ENCODE measurements around the gene ERC2.

The ERC2 gene

GRCh38 chr3:55596212-55596611, 872.1 kb downstream of the ERC2 start:
- DNase-seq: no peak

DNA sequence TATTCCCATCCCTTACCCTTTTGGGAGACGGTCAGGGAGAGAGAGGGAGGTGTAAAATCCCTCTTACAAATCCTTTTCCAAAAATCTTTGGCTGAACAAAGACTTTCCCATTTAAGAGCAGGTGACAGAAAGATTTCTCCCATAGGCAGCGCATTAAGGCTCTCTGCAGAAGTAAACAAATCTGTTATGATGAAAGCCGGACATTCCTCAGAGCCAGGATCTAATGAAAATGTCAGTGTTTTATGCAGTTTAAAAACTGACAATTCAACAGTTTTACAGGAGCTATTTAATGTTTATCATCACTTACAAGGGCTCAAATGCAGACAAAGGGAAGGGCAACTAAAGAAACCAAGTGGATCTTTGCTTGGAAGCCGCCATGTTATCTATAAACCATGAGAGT, 872.8 kb downstream of the ERC2 start:
- no peak for DNase-seq

GRCh38 chr3:55592572-55592971, 875.7 kb downstream of the ERC2 start:
- DNase-seq: no peak

DNA sequence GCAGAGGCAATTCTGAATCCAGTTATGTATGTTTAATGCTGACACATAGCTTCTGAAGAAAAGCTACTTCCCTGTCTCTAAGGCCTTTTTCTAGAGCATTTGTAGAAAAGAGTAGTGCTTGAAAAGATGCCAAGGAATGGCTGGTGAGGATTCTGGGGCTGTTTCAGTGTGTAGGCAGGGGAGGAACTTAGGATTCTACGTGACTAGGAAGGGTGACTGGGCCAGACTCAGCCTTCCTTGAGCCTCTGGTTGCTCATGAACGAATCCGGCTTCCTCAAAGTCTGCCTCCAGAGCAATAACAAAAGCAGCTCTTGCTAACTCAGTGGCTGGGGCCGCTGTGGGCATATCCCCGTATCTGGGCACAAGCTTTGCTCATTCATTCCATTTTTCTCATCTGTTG, 876.4 kb downstream of the ERC2 start:
- no peak for DNase-seq

GRCh38 chr3:55588146-55588765, 880.0 kb downstream of the ERC2 start:
- no peak for DNase-seq

- no peak for DNase-seq
These were observed 882.4 kb downstream of the ERC2 start for GRCh38 chr3:55585856-55586255.

GRCh38 chr3:55584716-55585368, 883.4 kb downstream of the ERC2 start:
- DNase-seq: no peak

DNA sequence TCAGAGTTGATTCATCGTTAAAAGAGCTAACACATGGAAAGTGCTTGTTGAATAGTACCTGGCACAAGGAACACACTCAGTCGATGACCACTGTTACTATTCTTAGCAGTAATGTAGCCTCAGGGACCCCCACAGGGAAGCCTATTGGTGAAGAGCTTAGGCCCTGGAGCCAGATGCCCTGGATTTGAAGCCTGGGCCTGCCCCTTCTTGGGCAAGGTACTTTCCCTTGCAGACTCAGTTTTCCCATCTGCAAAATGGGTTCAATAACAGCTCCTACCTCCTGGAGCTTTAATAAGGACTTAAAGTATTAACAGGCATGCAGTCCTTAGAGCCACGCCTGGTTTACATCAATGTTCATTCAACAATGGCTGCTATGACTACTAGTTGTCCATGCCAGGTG, 884.2 kb downstream of the ERC2 start:
- no peak for DNase-seq

- DNase-seq: no peak
These were observed 884.8 kb downstream of the ERC2 start for GRCh38 chr3:55583475-55583874.

GRCh38 chr3:55579496-55579895, 888.8 kb downstream of the ERC2 start:
- no peak for DNase-seq

GRCh38 chr3:55576621-55577388, 891.5 kb downstream of the ERC2 start:
- no peak for DNase-seq

DNA sequence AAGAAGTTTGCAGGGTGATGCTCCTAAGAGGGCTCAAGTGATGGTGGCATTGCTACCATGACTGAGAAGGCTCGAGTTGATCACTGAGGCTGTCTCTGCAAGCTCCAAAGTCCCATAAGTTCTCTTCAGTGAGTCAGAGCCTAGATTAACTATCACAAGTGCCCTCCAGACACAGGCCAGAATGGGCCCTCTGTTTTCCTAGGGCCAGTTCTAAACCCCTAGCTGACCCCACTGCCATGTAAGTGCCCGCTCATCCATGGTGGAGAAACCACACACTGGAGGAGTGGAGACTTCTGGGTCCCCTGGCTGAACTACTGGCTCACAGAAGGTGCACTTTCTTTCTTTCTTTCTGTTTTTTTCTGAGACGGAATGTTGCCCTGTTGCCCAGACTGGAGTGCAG, 893.6 kb downstream of the ERC2 start:
- DNase-seq: no peak

DNA sequence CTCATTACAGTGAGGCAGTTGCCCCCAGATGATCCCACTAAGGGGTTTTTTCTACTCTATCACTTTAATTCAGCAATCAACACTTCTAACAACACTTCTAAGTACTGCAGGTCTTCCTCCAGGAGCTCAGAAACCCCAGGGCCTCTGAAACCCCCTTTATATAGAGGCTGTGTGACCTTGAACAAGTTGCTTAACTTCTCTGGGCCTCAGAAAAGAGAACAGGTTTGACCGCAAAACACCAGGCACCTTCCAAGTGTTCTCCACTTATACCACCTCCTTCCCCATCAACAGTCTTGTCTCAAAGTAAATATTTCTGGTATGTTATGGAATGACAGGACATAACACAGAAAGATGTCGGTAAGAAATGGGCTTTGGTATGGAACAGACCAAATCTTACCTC, 895.5 kb downstream of the ERC2 start:
- DNase-seq: no peak

GRCh38 chr3:55571913-55572312, 896.4 kb downstream of the ERC2 start:
- DNase-seq: no peak

DNA sequence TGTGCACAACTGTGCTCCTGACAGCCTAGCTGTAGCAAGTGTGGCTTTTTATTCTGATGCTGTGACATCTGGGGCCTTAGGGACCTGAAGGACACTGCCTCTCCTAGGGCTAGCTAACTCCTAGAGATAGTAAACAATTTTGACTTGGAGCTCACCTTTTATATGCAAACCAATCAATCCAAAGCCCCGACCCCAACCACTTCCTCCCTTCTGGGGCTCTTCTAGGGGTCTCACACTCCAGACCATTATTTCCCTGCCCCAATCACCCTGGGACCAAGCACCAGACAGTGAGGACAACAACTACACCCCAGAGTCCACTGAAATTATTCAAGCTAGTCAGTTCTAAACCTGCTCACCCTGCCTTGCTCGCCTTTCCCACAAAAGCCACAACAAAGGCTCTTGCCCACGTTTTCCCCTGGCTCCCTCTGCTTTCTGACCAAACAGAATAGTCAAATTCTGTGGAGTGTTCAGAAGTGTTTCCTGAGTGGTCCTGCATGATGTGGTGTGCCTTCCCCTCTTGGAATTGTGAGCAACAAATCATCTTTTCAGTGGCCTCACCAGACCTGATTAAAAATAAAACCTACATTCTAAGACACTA, 897.0 kb downstream of the ERC2 start:
- no peak for DNase-seq

- DNase-seq: no peak
These were observed 898.0 kb downstream of the ERC2 start for GRCh38 chr3:55570271-55570711.

DNA sequence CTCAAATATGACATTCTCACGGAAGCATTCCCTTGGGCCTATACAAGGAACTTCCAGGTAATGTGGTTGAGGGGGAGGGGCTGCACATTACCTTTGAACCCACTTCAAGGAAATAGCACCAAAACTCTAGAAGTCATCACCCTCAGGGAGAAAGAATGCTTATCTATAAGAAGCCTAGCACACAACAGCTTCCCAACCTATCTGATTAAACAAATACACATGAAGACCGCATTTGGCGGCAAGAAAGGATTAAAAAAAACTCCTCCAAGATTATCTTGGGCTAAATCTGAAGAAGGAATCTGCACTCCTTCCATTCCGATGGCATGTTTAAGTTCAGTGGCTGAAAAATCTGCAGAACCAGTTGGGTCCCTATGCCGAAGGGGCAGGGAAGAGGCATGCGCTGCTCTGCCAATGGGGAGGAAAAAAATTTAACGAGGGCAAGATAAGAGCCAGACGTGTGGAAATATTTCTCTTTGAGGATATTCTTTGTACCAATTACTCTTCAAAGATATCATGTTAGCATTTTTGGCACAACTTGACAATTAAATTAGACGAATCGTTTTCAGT, 899.2 kb downstream of the ERC2 start:
- no peak for DNase-seq

- no peak for DNase-seq
These were observed 900.7 kb downstream of the ERC2 start for GRCh38 chr3:55567615-55568014.

DNA sequence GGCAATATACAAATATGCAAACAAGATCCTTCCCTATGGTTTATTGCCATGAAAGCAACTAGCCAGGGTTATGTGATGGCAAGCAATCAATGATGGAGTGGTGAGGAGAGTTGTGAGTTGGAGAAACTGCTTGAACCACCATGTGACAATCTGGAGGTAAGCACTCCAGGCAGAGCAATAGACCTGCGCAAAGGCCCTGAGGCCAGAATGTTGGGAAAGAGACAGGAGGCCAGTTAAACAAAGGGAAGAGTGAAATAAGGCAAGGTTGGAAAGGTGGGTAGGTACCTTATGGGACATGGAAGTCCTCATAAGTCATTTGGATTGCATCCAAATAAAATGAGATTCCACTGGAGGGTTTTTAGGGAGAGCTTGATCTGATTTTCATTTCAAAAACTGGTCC, 901.1 kb downstream of the ERC2 start:
- DNase-seq: no peak

GRCh38 chr3:55565521-55565920, 902.7 kb downstream of the ERC2 start:
- DNase-seq: no peak

GRCh38 chr3:55564726-55565125, 903.5 kb downstream of the ERC2 start:
- DNase-seq: no peak

GRCh38 chr3:55562700-55563099, 905.6 kb downstream of the ERC2 start:
- peak; percentile 1 for DNase-seq

Measured in hematopoietic multipotent progenitor cell treated with erythropoietin and hydrocortisone succinate and interleukin-3 and kit ligand, for 6 days (in vitro differentiated cells).